Natural killer cell (primary cell): ENCODE measurements around the gene HRCT1. TPM values are rescaled to one million over a fixed set of nuclear protein-coding genes. Genes with fewer than 3 reads are reported as not detected.

ENCODE experiments used
- ATAC-seq, 3 donors: fragments of 150-1000 bp in 2 of 3; fragments of 200-7000 bp in 1 of 3; cut with Tn5 transposase; 1 replicate in 1 of 3; 2 replicates in 2 of 3; pipeline ENCODE4 v1.10.0; 2021; ENCODE audit warnings: mild to moderate bottlenecking in 2 of 3, moderate library complexity in 2 of 3
- DNase-seq, 2 donors: peaks; one replicate each; pipeline versions ENCODE4 v3.0.0 to v3.0.0-alpha.2; 2013 to 2021; ENCODE audit warnings: mixed read lengths in 1 of 2
- H3K27ac ChIP-seq: one replicate; pipeline ENCODE4 v1.5.1; 2013; ENCODE audit warnings: mild to moderate bottlenecking, low read length
- H3K27me3 ChIP-seq: one replicate; pipeline ENCODE4 v1.6.1; 2013; ENCODE audit warnings: low read length; ENCODE audit not compliant: control insufficient read depth, insufficient read depth
- H3K36me3 ChIP-seq: one replicate; pipeline ENCODE4 v1.6.1; 2013; ENCODE audit warnings: low read length; ENCODE audit not compliant: control insufficient read depth, insufficient read depth
- H3K4me1 ChIP-seq: one replicate; pipeline ENCODE4 v1.6.1; 2013; ENCODE audit warnings: low read length; ENCODE audit not compliant: control insufficient read depth, insufficient read depth
- H3K4me3 ChIP-seq: one replicate; pipeline ENCODE4 v1.5.1; 2013; ENCODE audit warnings: low read length
- H3K9me3 ChIP-seq: one replicate; pipeline ENCODE4 v1.6.1; 2013; ENCODE audit warnings: low read length; ENCODE audit not compliant: control insufficient read depth, insufficient read depth
- H3K27ac Mint-ChIP-seq, 2 donors: one replicate each; pipeline ENCODE4 v1.8.0; 2022; ENCODE audit warnings: mild to moderate bottlenecking in 2 of 2, mixed read lengths in 2 of 2, moderate library complexity in 1 of 2
- H3K27me3 Mint-ChIP-seq, 2 donors: one replicate each; pipeline ENCODE4 v1.8.0; 2022; ENCODE audit warnings: low read depth in 2 of 2, mixed read lengths in 2 of 2
- H3K36me3 Mint-ChIP-seq: one replicate; pipeline ENCODE4 v1.8.0; 2022; ENCODE audit warnings: mixed read lengths
- H3K4me1 Mint-ChIP-seq, 2 donors: one replicate each; pipeline ENCODE4 v1.8.0; 2022; ENCODE audit warnings: mixed read lengths in 2 of 2
- H3K4me3 Mint-ChIP-seq: one replicate; pipeline ENCODE4 v1.8.0; 2022; ENCODE audit warnings: mild to moderate bottlenecking, moderate library complexity, mixed read lengths
- H3K9me3 Mint-ChIP-seq, 2 donors: one replicate each; pipeline ENCODE4 v1.8.0; 2022; ENCODE audit warnings: mixed read lengths in 2 of 2
- WGBS: methylation state at CpG from one replicate; pipeline ENCODE4 v1.1.7; 2013; ENCODE audit warnings: missing lambda C conversion rate; ENCODE audit not compliant: insufficient coverage; 5-methylcytosine and 5-hydroxymethylcytosine counted together
- intact Hi-C: fragments of 100-400 bp; cut with micrococcal nuclease; formaldehyde crosslinking; loops from one replicate; pipeline ENCODE4 v1.14.2; 2022
- total RNA-seq, 4 donors: library from RNA; stranded (reverse); fragments of 120-200 nt in 1 of 4; gene quantifications; one replicate each; pipeline versions ENCODE4 v1.2.3 to v1.2.4, GENCODE V29; 2013 to 2022
- TF ChIP-seq, protein P1 (sequence below): fragments of 200-600 bp; IDR thresholded peaks from one replicate; pipeline ENCODE4 v1.8.0; 2022; ENCODE audit warnings: antibody characterized with exemption

Gene HRCT1
- total RNA-seq, 3 donors from 2014 or later (not counting 1 experiment from before 2014, with no cell fraction given) = not detected

DNA sequence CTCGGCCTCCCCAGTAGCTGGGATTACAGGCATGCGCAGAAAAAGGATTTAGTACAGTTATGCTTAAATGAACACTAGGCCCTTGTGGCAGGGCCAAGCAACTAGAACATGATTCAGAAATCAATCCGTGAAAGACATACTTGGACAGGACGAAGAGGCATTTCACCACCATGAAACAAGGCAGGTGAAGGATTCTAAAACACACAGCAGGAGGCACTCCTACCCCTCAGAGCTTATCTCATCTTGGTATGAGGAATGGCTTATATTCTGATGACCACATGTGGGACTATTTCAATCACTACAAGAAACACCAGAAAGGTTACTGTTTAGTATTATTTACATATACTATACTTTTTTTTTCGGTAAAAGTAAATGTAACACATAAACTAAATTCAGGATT lies 36.3 kb downstream of the HRCT1 start:
- H3K27ac ChIP-seq = no peak overlapping the region
- Mint-ChIP-seq H3K27ac (no peak overlapping the region), H3K27me3 (peaks cover 0 to 5% of the 10 kb centered on the region in 2 donors), H3K4me3 (no peak overlapping the region), H3K36me3 (no peaks in the 10 kb centered on the region), H3K4me1 (peaks cover 5% of the 10 kb centered on the region in 2 donors), H3K9me3 (no peaks in the 10 kb centered on the region)
- H3K4me1 ChIP-seq = no peaks in the 10 kb centered on the region
- no peaks in the 10 kb centered on the region for H3K27me3 ChIP-seq
- intact Hi-C loops = no loop called here
- TF ChIP-seq, protein P1, sequence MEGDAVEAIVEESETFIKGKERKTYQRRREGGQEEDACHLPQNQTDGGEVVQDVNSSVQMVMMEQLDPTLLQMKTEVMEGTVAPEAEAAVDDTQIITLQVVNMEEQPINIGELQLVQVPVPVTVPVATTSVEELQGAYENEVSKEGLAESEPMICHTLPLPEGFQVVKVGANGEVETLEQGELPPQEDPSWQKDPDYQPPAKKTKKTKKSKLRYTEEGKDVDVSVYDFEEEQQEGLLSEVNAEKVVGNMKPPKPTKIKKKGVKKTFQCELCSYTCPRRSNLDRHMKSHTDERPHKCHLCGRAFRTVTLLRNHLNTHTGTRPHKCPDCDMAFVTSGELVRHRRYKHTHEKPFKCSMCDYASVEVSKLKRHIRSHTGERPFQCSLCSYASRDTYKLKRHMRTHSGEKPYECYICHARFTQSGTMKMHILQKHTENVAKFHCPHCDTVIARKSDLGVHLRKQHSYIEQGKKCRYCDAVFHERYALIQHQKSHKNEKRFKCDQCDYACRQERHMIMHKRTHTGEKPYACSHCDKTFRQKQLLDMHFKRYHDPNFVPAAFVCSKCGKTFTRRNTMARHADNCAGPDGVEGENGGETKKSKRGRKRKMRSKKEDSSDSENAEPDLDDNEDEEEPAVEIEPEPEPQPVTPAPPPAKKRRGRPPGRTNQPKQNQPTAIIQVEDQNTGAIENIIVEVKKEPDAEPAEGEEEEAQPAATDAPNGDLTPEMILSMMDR = no peak
- H3K36me3 ChIP-seq = no peaks in the 10 kb centered on the region
- DNase-seq = no peak
- no peaks in the 10 kb centered on the region for H3K9me3 ChIP-seq
- ATAC-seq = no peak
- WGBS = 96% methylated on average over 4 of the region's 5 CpGs
- H3K4me3 ChIP-seq = no peak overlapping the region

DNA sequence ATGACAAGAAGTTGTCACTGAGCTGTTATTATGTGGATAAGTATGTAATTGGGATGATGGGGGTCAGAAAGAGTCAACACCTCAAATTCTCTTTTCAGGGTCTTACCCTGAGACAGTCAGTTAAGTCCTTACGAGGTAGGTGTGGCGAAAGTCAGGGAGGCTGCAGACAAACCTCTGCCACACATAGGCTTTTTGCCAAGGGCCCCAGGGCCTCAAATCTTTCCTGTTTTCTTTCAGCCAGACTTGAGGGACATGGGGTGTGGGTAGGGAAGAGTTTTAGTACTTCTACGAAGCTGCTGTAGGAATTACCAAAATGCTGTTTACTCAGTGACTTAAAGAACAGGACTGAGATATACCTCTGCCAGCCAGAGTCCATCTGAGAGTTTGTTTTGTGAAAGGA lies 38.2 kb downstream of the HRCT1 start:
- WGBS = 94% methylated on average over 3 of the region's 3 CpGs
- H3K9me3 ChIP-seq = no peaks in the 10 kb centered on the region
- H3K36me3 ChIP-seq = no peaks in the 10 kb centered on the region
- intact Hi-C loops = no loop called here
- no peak overlapping the region for H3K27ac ChIP-seq
- H3K4me1 ChIP-seq = no peaks in the 10 kb centered on the region
- Mint-ChIP-seq H3K27ac (no peak overlapping the region), H3K4me3 (no peak overlapping the region), H3K36me3 (no peaks in the 10 kb centered on the region), H3K27me3 (peaks cover 0 to 6% of the 10 kb centered on the region in 2 donors), H3K4me1 (peaks cover 5% of the 10 kb centered on the region in 2 donors), H3K9me3 (no peaks in the 10 kb centered on the region)
- ATAC-seq (no peak), DNase-seq (no peak)
- no peaks in the 10 kb centered on the region for H3K27me3 ChIP-seq
- H3K4me3 ChIP-seq = no peak overlapping the region
- TF ChIP-seq, protein P1 = no peak

DNA sequence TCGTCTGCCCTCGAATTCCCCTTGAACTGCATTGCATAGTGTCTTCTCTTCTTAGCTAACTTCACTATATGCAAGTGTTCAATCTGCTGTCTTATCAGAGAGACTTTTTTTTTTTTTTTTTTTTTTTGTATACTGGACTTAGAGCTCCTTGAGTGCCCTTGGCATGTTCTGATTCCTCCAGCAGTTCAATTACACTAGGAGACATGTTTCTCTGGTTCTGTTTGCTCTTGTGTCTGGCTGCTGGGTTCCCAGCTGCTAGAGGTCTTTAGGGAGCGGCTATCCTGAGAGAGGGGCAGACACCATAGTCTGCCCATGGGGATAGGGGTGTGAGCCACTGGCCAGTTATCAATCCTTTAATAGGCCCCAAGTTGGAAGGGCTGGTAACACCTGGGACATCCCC lies 38.8 kb downstream of the HRCT1 start:
- WGBS = 95% methylated on average over 3 of the region's 3 CpGs
- ATAC-seq = no peak
- Histone ChIP-seq H3K27ac (no peak overlapping the region), H3K4me1 (no peaks in the 10 kb centered on the region), H3K27me3 (no peaks in the 10 kb centered on the region), H3K36me3 (no peaks in the 10 kb centered on the region), H3K9me3 (no peaks in the 10 kb centered on the region), H3K4me3 (no peak overlapping the region)
- H3K4me1 Mint-ChIP-seq = peaks cover 5% of the 10 kb centered on the region in 2 donors
- TF ChIP-seq, protein P1 = no peak
- H3K4me3 Mint-ChIP-seq = no peak overlapping the region
- intact Hi-C loops = no loop called here
- no peaks in the 10 kb centered on the region for H3K9me3 Mint-ChIP-seq
- no peaks in the 10 kb centered on the region for H3K36me3 Mint-ChIP-seq
- DNase-seq = no peak
- peaks cover 0 to 9% of the 10 kb centered on the region in 2 donors for H3K27me3 Mint-ChIP-seq
- no peak overlapping the region for H3K27ac Mint-ChIP-seq

DNA sequence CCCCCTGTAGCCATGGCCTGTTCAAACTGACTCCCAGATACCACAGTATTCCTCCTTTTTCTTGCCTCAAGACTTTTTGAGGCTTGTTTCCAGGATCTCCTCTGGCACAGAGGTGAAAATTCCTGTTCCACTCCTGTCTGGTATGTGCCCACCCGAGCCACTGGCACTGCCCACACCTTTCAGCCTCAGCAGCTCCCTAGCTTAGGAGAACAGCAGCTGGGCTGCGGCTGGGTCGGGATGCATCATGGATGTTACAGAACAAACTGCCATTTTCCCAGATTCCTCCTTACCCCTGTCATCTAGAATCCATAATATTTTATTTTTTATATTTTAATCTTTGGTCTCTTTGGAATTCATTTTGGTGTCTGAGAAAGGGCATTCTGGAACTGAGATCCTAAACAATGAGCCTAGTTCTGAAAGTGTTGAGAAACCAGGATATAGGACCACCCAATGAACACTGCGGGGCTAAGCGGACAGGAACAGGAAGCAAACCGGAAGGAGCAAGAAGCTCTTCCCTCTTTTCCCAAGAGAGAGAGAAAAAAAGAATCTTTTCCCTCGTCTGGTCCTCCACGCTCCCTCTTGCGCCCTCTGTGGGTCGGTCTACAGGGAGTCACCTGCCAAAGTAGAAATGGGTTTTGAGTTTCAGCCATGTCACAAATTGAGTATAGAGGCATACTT lies 39.5 kb downstream of the HRCT1 start:
- peaks cover 0 to 9% of the 10 kb centered on the region in 2 donors for H3K27me3 Mint-ChIP-seq
- Histone ChIP-seq H3K4me1 (no peaks in the 10 kb centered on the region), H3K4me3 (no peak overlapping the region), H3K27me3 (no peaks in the 10 kb centered on the region), H3K27ac (no peak overlapping the region), H3K36me3 (no peaks in the 10 kb centered on the region), H3K9me3 (no peaks in the 10 kb centered on the region)
- DNase-seq (peak; percentile 24 to 81), ATAC-seq (peak in 2 of 3 donors; percentile 49 to 60)
- 39% methylated on average over 10 of the region's 10 CpGs for WGBS
- H3K4me3 Mint-ChIP-seq = no peak overlapping the region
- intact Hi-C loops = no loop called here
- H3K4me1 Mint-ChIP-seq = peaks cover 5% of the 10 kb centered on the region in 2 donors
- no peaks in the 10 kb centered on the region for H3K9me3 Mint-ChIP-seq
- TF ChIP-seq, protein P1 = peak; percentile 68
- H3K27ac Mint-ChIP-seq = no peak overlapping the region
- H3K36me3 Mint-ChIP-seq = no peaks in the 10 kb centered on the region
